AG04450 (cell line): ENCODE measurements around the gene MTHFD2L. TPM values are rescaled to one million over a fixed set of nuclear protein-coding genes. Genes with fewer than 3 reads are reported as not detected.

Experiments used
- CTCF ChIA-PET: fragments of 300-600, 350-600 bp; formaldehyde crosslinking; extraction: SDS; loops from one replicate; lab custom pipeline; 2022; ENCODE audit warnings: antibody characterized with exemption, inconsistent platforms; lab: Charles Lee
- POLR2A ChIA-PET: fragments of 350-600 bp; formaldehyde crosslinking; extraction: SDS; loops from one replicate; lab custom pipeline; 2021; ENCODE audit warnings: antibody characterized with exemption, inconsistent platforms; lab: Yijun Ruan, JAX
- DNase-seq: peaks from one replicate; pipeline ENCODE4 v3.0.0-alpha.2; 2011; ENCODE audit warnings: low read depth, low spot score
- H3K27ac ChIP-seq: one replicate; pipeline ENCODE4 v1.5.1; 2012; ENCODE audit warnings: low read depth, low read length, control low read depth
- H3K27me3 ChIP-seq: one replicate; pipeline ENCODE4 v1.6.0; 2012; ENCODE audit warnings: low read length; ENCODE audit not compliant: control insufficient read depth, insufficient read depth
- H3K4me3 ChIP-seq: 2 replicates; pipeline ENCODE4 v1.5.1; 2011; ENCODE audit warnings: mild to moderate bottlenecking, low read depth, low read length, control low read depth
- H3K9me3 ChIP-seq: 2 replicates; pipeline ENCODE4 v1.5.1; 2012; ENCODE audit warnings: low read length; ENCODE audit not compliant: control insufficient read depth, insufficient read depth
- polyA plus RNA-seq: library from polyadenylated mRNA; depleted of rRNA; stranded (reverse); fragments of >200 nt; gene quantifications from 2 replicates; pipeline ENCODE4 v1.2.3, GENCODE V29; 2011
- TF ChIP-seq, protein P1 (sequence below): IDR thresholded peaks from 2 replicates; pipeline ENCODE4 v1.5.1; 2011; ENCODE audit warnings: low read depth, low read length, control low read depth, inconsistent platforms

Gene MTHFD2L
- polyA plus RNA-seq, 1 experiment, result 6.2 TPM

GRCh38 chr4:74279716-74280115 lies 121.8 kb downstream of the MTHFD2L start:
- CTCF ChIA-PET, result interaction anchor here (1.4 to 2.1 kb wide), 2 partner anchors 51 to 396 kb away, joined by 4 to 7 read pairs; no protein-coding TSS in a partner anchor
- Histone ChIP-seq H3K27ac (no peak overlapping the region), H3K4me3 (no peak overlapping the region), H3K9me3 (no peaks in the 10 kb centered on the region), H3K27me3 (no peaks in the 10 kb centered on the region)
- DNase-seq, result no peak
- TF ChIP-seq, protein P1, sequence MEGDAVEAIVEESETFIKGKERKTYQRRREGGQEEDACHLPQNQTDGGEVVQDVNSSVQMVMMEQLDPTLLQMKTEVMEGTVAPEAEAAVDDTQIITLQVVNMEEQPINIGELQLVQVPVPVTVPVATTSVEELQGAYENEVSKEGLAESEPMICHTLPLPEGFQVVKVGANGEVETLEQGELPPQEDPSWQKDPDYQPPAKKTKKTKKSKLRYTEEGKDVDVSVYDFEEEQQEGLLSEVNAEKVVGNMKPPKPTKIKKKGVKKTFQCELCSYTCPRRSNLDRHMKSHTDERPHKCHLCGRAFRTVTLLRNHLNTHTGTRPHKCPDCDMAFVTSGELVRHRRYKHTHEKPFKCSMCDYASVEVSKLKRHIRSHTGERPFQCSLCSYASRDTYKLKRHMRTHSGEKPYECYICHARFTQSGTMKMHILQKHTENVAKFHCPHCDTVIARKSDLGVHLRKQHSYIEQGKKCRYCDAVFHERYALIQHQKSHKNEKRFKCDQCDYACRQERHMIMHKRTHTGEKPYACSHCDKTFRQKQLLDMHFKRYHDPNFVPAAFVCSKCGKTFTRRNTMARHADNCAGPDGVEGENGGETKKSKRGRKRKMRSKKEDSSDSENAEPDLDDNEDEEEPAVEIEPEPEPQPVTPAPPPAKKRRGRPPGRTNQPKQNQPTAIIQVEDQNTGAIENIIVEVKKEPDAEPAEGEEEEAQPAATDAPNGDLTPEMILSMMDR, result no peak
- POLR2A ChIA-PET, result no interaction called here

DNA sequence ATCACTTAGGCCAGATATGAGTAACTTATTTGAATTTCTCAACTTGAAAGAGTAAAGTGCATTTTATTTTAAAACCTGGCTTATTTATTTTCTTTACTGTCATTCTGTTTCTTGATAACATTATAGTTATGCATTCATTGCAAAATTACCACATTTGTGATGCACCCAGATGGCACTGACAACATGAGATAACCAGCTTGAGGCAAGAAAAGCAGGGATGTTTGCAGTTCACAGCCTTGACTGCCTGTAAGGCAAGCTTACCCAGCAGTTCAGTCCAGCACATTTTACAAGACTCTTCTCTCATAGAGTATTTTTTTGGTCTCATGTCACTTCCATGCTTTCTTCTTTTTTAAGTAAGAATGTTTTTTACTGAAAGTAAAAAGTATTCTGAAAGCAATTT lies 125.0 kb downstream of the MTHFD2L start:
- Histone ChIP-seq H3K4me3 (no peak overlapping the region), H3K9me3 (no peaks in the 10 kb centered on the region), H3K27ac (no peak overlapping the region), H3K27me3 (no peaks in the 10 kb centered on the region)
- ChIA-PET POLR2A (no interaction called here), CTCF (interaction anchor here (1.0 kb wide), 1 partner anchor 94 kb away, joined by 4 read pairs; no protein-coding TSS in a partner anchor)
- TF ChIP-seq, protein P1, result no peak
- no peak for DNase-seq

- TF ChIP-seq, protein P1, result no peak
- DNase-seq, result no peak
- ChIA-PET CTCF (interaction anchor here (1.0 kb wide), 1 partner anchor 95 kb away, joined by 4 read pairs; no protein-coding TSS in a partner anchor), POLR2A (no interaction called here)
- Histone ChIP-seq H3K4me3 (no peak overlapping the region), H3K27me3 (no peaks in the 10 kb centered on the region), H3K9me3 (no peaks in the 10 kb centered on the region), H3K27ac (no peak overlapping the region)
These were observed 125.7 kb downstream of the MTHFD2L start for GRCh38 chr4:74283614-74284013.

- TF ChIP-seq, protein P1, result no peak
- Histone ChIP-seq H3K27ac (no peak overlapping the region), H3K27me3 (no peaks in the 10 kb centered on the region), H3K4me3 (no peak overlapping the region), H3K9me3 (no peaks in the 10 kb centered on the region)
- no peak for DNase-seq
- POLR2A ChIA-PET, result no interaction called here
- CTCF ChIA-PET, result no interaction called here
These were observed 126.1 kb downstream of the MTHFD2L start for GRCh38 chr4:74284053-74284452.

DNA sequence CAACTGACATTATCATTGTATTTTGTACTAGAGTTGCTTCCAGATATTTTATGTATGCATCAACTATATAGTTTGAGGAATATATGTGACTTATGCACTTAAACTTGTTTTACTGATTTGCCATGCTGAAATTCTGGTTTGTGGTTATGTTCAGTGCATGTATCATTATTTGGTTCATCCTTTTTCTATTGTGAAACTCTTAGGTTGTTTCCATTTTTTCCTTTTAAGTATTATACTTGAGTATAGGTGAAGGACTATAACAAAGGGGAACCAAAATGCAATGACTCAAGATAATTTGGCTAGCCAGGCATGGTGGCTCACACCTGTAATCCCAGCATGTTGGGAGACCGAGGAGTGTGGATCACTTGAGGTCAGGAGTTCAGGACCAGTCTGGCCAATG lies 129.2 kb downstream of the MTHFD2L start:
- POLR2A ChIA-PET, result no interaction called here
- H3K27me3 ChIP-seq, result no peaks in the 10 kb centered on the region
- TF ChIP-seq, protein P1, result no peak
- no peak overlapping the region for H3K4me3 ChIP-seq
- CTCF ChIA-PET, result interaction anchor here (1.8 kb wide), 1 partner anchor 58 kb away, joined by 4 read pairs; no protein-coding TSS in a partner anchor
- H3K27ac ChIP-seq, result no peak overlapping the region
- no peaks in the 10 kb centered on the region for H3K9me3 ChIP-seq
- no peak for DNase-seq
